GM12873 (cell line): ENCODE results near the gene NTM.

ENCODE experiments used
- TF ChIP-seq, protein P1 (sequence below): IDR thresholded peaks from 2 replicates; pipeline ENCODE4 v1.5.1; 2012; ENCODE audit warnings: low read depth, mild to moderate bottlenecking, moderate library complexity, low read length, control low read depth; ENCODE audit not compliant: insufficient read depth; ENCODE audit errors: missing control alignments

Gene NTM

DNA sequence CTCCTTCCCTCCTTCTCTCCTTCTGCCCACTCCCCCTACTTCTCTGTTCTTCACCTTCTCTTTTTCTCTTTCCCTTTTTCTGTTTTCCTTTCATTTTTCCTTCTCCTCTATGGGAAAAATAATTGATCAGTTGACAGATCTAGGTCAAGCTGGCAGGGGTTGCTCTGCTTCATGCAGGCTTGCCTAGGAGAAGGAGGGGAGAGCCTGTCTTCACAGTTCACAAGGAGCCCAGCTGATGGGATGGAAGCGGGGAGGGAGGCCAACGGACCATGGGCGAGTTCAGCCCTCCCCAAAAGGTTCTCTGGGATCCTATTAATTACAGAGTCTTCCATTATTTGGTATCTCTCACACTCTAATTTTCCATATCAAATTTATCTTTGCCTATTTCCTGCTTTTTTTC, 5.5 kb downstream of the NTM start:
- TF ChIP-seq, protein P1, sequence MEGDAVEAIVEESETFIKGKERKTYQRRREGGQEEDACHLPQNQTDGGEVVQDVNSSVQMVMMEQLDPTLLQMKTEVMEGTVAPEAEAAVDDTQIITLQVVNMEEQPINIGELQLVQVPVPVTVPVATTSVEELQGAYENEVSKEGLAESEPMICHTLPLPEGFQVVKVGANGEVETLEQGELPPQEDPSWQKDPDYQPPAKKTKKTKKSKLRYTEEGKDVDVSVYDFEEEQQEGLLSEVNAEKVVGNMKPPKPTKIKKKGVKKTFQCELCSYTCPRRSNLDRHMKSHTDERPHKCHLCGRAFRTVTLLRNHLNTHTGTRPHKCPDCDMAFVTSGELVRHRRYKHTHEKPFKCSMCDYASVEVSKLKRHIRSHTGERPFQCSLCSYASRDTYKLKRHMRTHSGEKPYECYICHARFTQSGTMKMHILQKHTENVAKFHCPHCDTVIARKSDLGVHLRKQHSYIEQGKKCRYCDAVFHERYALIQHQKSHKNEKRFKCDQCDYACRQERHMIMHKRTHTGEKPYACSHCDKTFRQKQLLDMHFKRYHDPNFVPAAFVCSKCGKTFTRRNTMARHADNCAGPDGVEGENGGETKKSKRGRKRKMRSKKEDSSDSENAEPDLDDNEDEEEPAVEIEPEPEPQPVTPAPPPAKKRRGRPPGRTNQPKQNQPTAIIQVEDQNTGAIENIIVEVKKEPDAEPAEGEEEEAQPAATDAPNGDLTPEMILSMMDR: no peak

DNA sequence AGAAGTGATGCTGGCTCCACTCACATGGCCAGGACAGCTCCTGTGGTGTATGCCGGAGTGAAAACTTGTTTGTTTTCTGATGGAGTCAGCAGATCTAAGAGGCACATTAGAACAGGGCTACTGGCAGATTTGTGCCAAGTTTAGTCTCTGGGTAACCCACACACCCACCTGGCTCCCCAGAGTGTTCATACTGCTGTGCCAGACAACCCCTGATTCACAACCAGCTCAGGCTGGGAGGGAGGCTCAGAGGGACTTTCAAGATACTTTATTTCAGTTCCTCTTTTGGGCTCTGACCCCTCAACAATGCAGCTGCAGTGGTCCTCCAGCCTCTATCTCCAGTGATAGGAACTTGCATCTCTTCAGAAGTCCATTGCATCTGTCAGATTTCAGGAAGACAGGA, 8.5 kb downstream of the NTM start:
- TF ChIP-seq, protein P1: no peak

DNA sequence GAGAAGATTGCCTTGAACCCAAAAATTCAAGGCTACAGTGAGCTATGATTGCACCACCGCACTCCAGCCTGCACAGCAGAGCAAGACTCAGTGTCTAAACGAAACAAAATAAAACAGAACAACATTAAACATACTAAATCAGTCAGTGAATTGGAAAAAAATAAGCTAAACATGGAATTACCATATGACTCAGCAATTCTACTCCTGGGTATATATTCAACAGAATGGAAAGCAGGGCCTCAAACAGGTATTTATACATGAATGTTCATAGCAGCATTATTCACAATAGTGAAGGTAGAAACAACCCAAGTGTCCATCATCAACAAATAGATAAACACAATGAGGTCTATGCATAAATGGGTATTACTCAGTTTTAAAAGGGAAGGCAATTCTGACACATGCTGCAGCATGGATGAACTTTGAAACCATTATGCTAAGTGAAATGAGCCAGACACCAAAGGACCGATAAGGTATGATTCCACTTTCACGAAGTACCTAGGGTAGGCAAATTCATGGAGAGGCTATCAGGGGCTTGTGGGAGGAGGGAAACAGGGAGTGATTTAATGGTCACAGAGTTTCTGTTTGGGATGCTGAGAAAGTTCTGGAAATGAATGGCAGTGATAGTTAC, 15.5 kb downstream of the NTM start:
- TF ChIP-seq, protein P1: no peak

DNA sequence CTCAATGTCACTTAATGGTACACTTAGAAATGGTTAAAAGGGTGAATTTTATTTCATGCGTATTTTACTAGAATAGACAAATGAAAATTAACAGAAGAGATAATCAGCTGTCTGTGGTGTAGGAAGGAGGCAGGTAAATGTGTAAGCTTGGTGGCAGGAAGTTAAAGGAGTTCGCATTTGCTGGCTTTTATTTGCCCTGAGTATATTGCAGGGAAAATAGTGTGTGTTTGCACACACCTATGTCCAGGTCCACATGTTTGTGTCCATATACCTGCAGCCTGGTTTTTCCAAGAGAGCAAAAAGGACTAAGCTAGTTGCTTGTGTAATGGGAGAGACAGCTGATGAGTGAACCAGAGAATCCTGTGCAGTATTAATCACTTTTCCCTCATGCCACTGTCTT, 16.0 kb downstream of the NTM start:
- TF ChIP-seq, protein P1: no peak

DNA sequence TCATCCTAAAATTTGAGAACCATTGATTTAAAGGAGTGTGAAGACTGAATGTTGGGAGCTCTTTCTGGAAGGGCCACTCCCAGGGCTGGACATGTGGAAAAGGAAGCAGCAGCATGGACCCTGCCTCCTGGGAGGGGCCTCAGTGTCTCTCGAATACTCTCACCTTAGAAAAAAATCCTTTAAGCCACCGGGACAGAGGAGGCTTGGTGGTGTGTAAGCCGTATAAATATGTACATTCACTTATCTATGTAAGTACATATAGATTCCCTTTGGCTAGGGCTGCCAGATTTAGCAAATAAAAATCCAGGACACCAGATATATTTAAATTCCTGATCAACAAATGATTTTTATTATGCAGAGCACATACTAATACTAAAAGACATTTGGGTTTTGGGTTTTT, 17.6 kb downstream of the NTM start:
- TF ChIP-seq, protein P1: no peak

DNA sequence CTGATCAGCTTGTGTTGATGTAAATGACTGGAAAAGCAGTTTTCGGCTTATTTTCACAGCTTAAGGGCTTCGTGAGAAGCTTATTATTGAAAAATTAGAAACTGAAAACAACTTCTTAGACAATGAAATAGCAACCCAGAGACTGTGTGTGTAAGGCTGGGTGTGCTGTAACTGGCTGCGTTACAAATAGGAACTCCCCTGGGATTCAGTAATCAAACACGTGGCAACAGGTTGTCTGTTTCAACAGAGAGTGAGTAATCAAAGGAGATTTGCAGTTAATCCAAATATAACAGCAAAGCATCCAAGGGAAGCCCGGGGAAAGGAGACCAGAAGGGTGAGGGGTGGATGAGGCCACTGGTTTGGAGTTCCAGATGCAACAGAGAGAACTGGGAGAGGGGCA, 19.2 kb downstream of the NTM start:
- TF ChIP-seq, protein P1: no peak

DNA sequence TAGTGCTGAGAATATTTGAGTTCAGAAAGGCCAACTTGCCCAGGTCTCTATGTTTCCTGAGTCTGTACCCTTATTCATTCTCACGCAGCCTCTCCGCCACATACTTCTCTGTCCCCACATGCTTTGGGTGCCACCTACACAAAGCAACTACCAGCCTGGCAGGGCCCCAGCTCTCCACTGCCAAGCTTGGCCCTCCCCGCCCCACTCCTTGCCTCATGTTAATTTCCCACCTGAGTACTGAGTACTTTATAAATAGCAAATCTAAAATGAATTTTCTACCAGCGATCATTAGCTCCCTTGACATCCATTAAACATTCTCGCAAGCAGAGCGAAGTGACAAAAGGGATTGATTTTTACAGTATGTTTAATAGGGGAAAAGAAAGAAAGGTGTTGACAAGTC, 20.8 kb downstream of the NTM start:
- TF ChIP-seq, protein P1: no peak
